Mesenchymal stem cell (in vitro differentiated cells and primary cell): ENCODE results near the gene ARHGEF7.

Experiments
- DNase-seq: peaks from one replicate; pipeline ENCODE4 v3.0.0-alpha.2; 2013
- H2AFZ ChIP-seq: one replicate; pipeline ENCODE4 v1.6.1; 2013; ENCODE audit warnings: low read depth, mild to moderate bottlenecking, control low read depth, inconsistent platforms, low read length, moderate library complexity
- H2AK5ac ChIP-seq: 2 replicates; pipeline ENCODE4 v1.6.1; 2013; ENCODE audit warnings: low read length, moderate library complexity, mild to moderate bottlenecking, inconsistent platforms; ENCODE audit not compliant: severe bottlenecking
- H2BK120ac ChIP-seq: one replicate; pipeline ENCODE4 v1.6.1; 2013; ENCODE audit warnings: low read depth, mild to moderate bottlenecking, inconsistent platforms, low read length, moderate library complexity
- H2BK12ac ChIP-seq, 2 experiments: one replicate each; pipeline ENCODE4 v1.6.1; 2013; ENCODE audit warnings: inconsistent platforms in 2 of 2, low read length in 2 of 2, mild to moderate bottlenecking in 2 of 2, moderate library complexity in 2 of 2, control low read depth in 1 of 2
- H2BK15ac ChIP-seq: one replicate; pipeline ENCODE4 v1.6.1; 2013; ENCODE audit warnings: mild to moderate bottlenecking, low read depth, inconsistent platforms; ENCODE audit not compliant: poor library complexity, severe bottlenecking
- H2BK5ac ChIP-seq: 2 replicates; pipeline ENCODE4 v1.6.1; 2013; ENCODE audit warnings: low read depth, mild to moderate bottlenecking, low read length, control low read depth, inconsistent platforms; ENCODE audit not compliant: poor library complexity, severe bottlenecking
- H3K14ac ChIP-seq, 2 experiments: one replicate each; pipeline ENCODE4 v1.6.1; 2013; ENCODE audit warnings: inconsistent platforms in 2 of 2, low read length in 2 of 2, control low read depth in 1 of 2, mild to moderate bottlenecking in 1 of 2, moderate library complexity in 1 of 2
- H3K18ac ChIP-seq, 2 experiments: one replicate each; pipeline ENCODE4 v1.6.1; 2013; ENCODE audit warnings: inconsistent platforms in 2 of 2, low read length in 2 of 2, control low read depth in 1 of 2, low read depth in 1 of 2, mild to moderate bottlenecking in 1 of 2
- H3K23ac ChIP-seq, 2 experiments: one replicate each; pipeline ENCODE4 v1.6.1; 2013; ENCODE audit warnings: inconsistent platforms in 2 of 2, low read length in 2 of 2, mild to moderate bottlenecking in 2 of 2, moderate library complexity in 2 of 2, control low read depth in 1 of 2
- H3K27ac ChIP-seq: 2 replicates; pipeline ENCODE4 v1.5.1; 2013; ENCODE audit warnings: mild to moderate bottlenecking, moderate library complexity, low read length, control low read depth, inconsistent platforms; ENCODE audit not compliant: poor library complexity, severe bottlenecking
- H3K27me3 ChIP-seq, 2 experiments: 2 replicates each; pipeline versions ENCODE4 v1.6.1 to v1.7.0; 2013; ENCODE audit warnings: low read length in 2 of 2, mild to moderate bottlenecking in 2 of 2, moderate library complexity in 2 of 2, control low read depth in 1 of 2, inconsistent platforms in 1 of 2; ENCODE audit not compliant: control insufficient read depth in 1 of 2, insufficient read depth in 1 of 2
- H3K36me3 ChIP-seq, 2 experiments: 2 replicates each; pipeline versions ENCODE4 v1.6.1 to v1.7.0; 2013; ENCODE audit warnings: low read length in 2 of 2, control low read depth in 1 of 2, inconsistent platforms in 1 of 2, low read depth in 1 of 2, mild to moderate bottlenecking in 1 of 2; ENCODE audit not compliant: insufficient read depth in 2 of 2, control insufficient read depth in 1 of 2
- H3K4ac ChIP-seq, 2 experiments: one replicate each; pipeline ENCODE4 v1.6.1; 2013; ENCODE audit warnings: inconsistent platforms in 2 of 2, low read length in 2 of 2, mild to moderate bottlenecking in 2 of 2, moderate library complexity in 2 of 2, control low read depth in 1 of 2, low read depth in 1 of 2
- H3K4me1 ChIP-seq: 2 replicates; pipeline ENCODE4 v1.6.1; 2013; ENCODE audit warnings: low read depth, low read length, control low read depth; ENCODE audit not compliant: control insufficient read depth, insufficient read depth
- H3K4me2 ChIP-seq: 2 replicates; pipeline ENCODE4 v1.6.1; 2013; ENCODE audit warnings: low read length, mild to moderate bottlenecking, inconsistent platforms; ENCODE audit not compliant: poor library complexity, severe bottlenecking
- H3K4me3 ChIP-seq, 2 experiments: 2 replicates each; pipeline versions ENCODE4 v1.5.1 to v1.7.0; 2013; ENCODE audit warnings: low read length in 2 of 2, mild to moderate bottlenecking in 2 of 2, control low read depth in 1 of 2, low read depth in 1 of 2; ENCODE audit not compliant: insufficient read depth in 1 of 2
- H3K79me1 ChIP-seq: replicated peaks from 2 replicates; pipeline ENCODE4 v1.6.1; 2013; ENCODE audit warnings: mild to moderate bottlenecking, control low read depth, low read length, inconsistent platforms; ENCODE audit not compliant: poor library complexity, severe bottlenecking
- H3K9ac ChIP-seq: 2 replicates; pipeline ENCODE4 v1.7.0; 2013; ENCODE audit warnings: mild to moderate bottlenecking, low read length, moderate library complexity
- H3K9me3 ChIP-seq: 2 replicates; pipeline ENCODE4 v1.7.0; 2013; ENCODE audit warnings: mild to moderate bottlenecking, low read length; ENCODE audit not compliant: control insufficient read depth
- H4K8ac ChIP-seq: one replicate; pipeline ENCODE4 v1.6.1; 2013; ENCODE audit warnings: inconsistent platforms, mild to moderate bottlenecking, low read length, moderate library complexity
- H4K91ac ChIP-seq: one replicate; pipeline ENCODE4 v1.6.1; 2013; ENCODE audit warnings: mild to moderate bottlenecking, low read length, inconsistent platforms
- WGBS: methylation state at CpG from one replicate; pipeline ENCODE4 v1.1.7; 2013; ENCODE audit warnings: mixed read lengths; 5-methylcytosine and 5-hydroxymethylcytosine counted together

ARHGEF7 gene

GRCh38 chr13:111211789-111212516, 96.8 kb downstream of the ARHGEF7 start:
- Histone ChIP-seq H3K4me1 (peaks cover 30% of the 10 kb centered on the region), H2BK5ac (peak overlapping the region; percentile 67), H2BK120ac (no peak overlapping the region), H3K4me2 (peak overlapping the region; percentile 51), H3K18ac (no peak overlapping the region), H3K9ac (peak overlapping the region; percentile 88), H3K23ac (no peak overlapping the region), H3K27me3 (no peaks in the 10 kb centered on the region), H3K14ac (no peak overlapping the region), H3K79me1 (peaks cover 11% of the 10 kb centered on the region), H3K36me3 (peaks cover 0 to 15% of the 10 kb centered on the region in 2 experiments), H2AK5ac (peak overlapping the region; percentile 88), H3K4me3 (peak overlapping the region in 1 of 2 experiments; percentile 11), H2AFZ (no peak overlapping the region), H4K91ac (no peak overlapping the region), H4K8ac (peak overlapping the region; percentile 56), H2BK15ac (no peak overlapping the region), H2BK12ac (peak overlapping the region; percentile 41 to 83), H3K4ac (no peak overlapping the region), H3K27ac (peak overlapping the region; percentile 93), H3K9me3 (no peaks in the 10 kb centered on the region)
- 54% methylated on average over 13 of the region's 13 CpGs for WGBS
- peak; percentile 31 for DNase-seq

- no peak overlapping the region for H3K23ac ChIP-seq
Observed at GRCh38 chr13:111212517-111212873, 97.4 kb downstream of the ARHGEF7 start.

GRCh38 chr13:111213964-111214726, 99.0 kb downstream of the ARHGEF7 start:
- Histone ChIP-seq H4K91ac (no peak overlapping the region), H3K79me1 (peaks cover 9% of the 10 kb centered on the region), H3K4me2 (no peak overlapping the region), H2AFZ (no peak overlapping the region), H3K18ac (no peak overlapping the region), H3K4me3 (no peak overlapping the region), H2AK5ac (no peak overlapping the region), H2BK12ac (no peak overlapping the region), H3K27me3 (no peaks in the 10 kb centered on the region), H2BK120ac (no peak overlapping the region), H3K4me1 (peaks cover 23% of the 10 kb centered on the region), H3K23ac (no peak overlapping the region), H3K9me3 (no peaks in the 10 kb centered on the region), H3K14ac (no peak overlapping the region), H4K8ac (no peak overlapping the region), H2BK15ac (no peak overlapping the region), H3K36me3 (peaks cover 0 to 13% of the 10 kb centered on the region in 2 experiments), H3K9ac (no peak overlapping the region), H3K4ac (no peak overlapping the region), H3K27ac (no peak overlapping the region), H2BK5ac (no peak overlapping the region)
- DNase-seq, result no peak
- WGBS, result 88% methylated on average over 20 of the region's 22 CpGs

More at GRCh38 chr13:111212517-111212873, 97.4 kb downstream of the ARHGEF7 start:
- no peak overlapping the region for H2BK5ac ChIP-seq
- DNase-seq, result no peak
- peaks cover 10% of the 10 kb centered on the region for H3K79me1 ChIP-seq
- H3K9ac ChIP-seq, result no peak overlapping the region
- WGBS, result 79% methylated on average over 2 of the region's 4 CpGs
- no peaks in the 10 kb centered on the region for H3K9me3 ChIP-seq
- no peaks in the 10 kb centered on the region for H3K27me3 ChIP-seq
- H2BK15ac ChIP-seq, result no peak overlapping the region
- H4K91ac ChIP-seq, result no peak overlapping the region
- H3K4ac ChIP-seq, result no peak overlapping the region
- H2BK12ac ChIP-seq, result no peak overlapping the region
- H3K36me3 ChIP-seq, result peaks cover 0 to 12% of the 10 kb centered on the region in 2 experiments
- no peak overlapping the region for H3K18ac ChIP-seq
- peak overlapping the region; percentile 93 for H3K27ac ChIP-seq
- H4K8ac ChIP-seq, result no peak overlapping the region
- no peak overlapping the region for H2AFZ ChIP-seq
- no peak overlapping the region for H2AK5ac ChIP-seq
- peaks cover 27% of the 10 kb centered on the region for H3K4me1 ChIP-seq
- H3K14ac ChIP-seq, result no peak overlapping the region
- no peak overlapping the region for H3K4me2 ChIP-seq
- H2BK120ac ChIP-seq, result no peak overlapping the region
- H3K4me3 ChIP-seq, result no peak overlapping the region
